Neural cell (in vitro differentiated cells): ENCODE results near the gene LGALSL. TPM values are rescaled to one million over a fixed set of nuclear protein-coding genes. Genes with fewer than 3 reads are reported as not detected.

Source experiments
- H2AFZ ChIP-seq: fragments of 200-600, 300-800 bp; sonication (generic), shearing (Covaris generic); 2 replicates; pipeline ENCODE4 v1.6.0; 2014; ENCODE audit warnings: low read depth, mild to moderate bottlenecking, antibody characterized with exemption, low read length, moderate library complexity
- H3F3A ChIP-seq: fragments of 200-600 bp; shearing (Covaris generic); 2 replicates; pipeline ENCODE4 v1.6.1; 2016; ENCODE audit warnings: mild to moderate bottlenecking, moderate library complexity, mixed read lengths, antibody characterized with exemption, low read length; ENCODE audit not compliant: insufficient read depth, poor library complexity, severe bottlenecking
- H3K27ac ChIP-seq: fragments of 200-600, 300-800 bp; sonication (generic), shearing (Covaris generic); 2 replicates; pipeline ENCODE4 v1.5.1; 2014; ENCODE audit warnings: mild to moderate bottlenecking, low read length, moderate library complexity
- H3K27me3 ChIP-seq: fragments of 300-800, 200-600 bp; sonication (generic), shearing (Covaris generic); 2 replicates; pipeline ENCODE4 v1.6.0; 2014; ENCODE audit warnings: mild to moderate bottlenecking, low read depth, low read length, moderate library complexity; ENCODE audit not compliant: insufficient read depth
- H3K36me3 ChIP-seq: fragments of 300-800, 200-600 bp; sonication (generic), shearing (Covaris generic); 2 replicates; pipeline ENCODE4 v1.5.1; 2014; ENCODE audit warnings: mild to moderate bottlenecking, antibody characterized with exemption, low read length, moderate library complexity; ENCODE audit not compliant: insufficient read depth
- H3K4me2 ChIP-seq: fragments of 300-800, 200-600 bp; sonication (generic), shearing (Covaris generic); 2 replicates; pipeline ENCODE4 v1.6.0; 2014; ENCODE audit warnings: mild to moderate bottlenecking, low read length
- H3K4me3 ChIP-seq: fragments of 300-800, 200-600 bp; sonication (generic), shearing (Covaris generic); 2 replicates; pipeline ENCODE4 v1.5.1; 2014; ENCODE audit warnings: mild to moderate bottlenecking, low read length, moderate library complexity
- H3K79me2 ChIP-seq: fragments of 200-600 bp; shearing (Covaris generic); replicated peaks from 2 replicates; pipeline ENCODE4 v1.6.0; 2014; ENCODE audit warnings: mild to moderate bottlenecking, low read length, moderate library complexity; ENCODE audit not compliant: insufficient read depth
- H3K9ac ChIP-seq: fragments of 300-800, 200-600 bp; sonication (generic), shearing (Covaris generic); 2 replicates; pipeline ENCODE4 v1.6.1; 2016; ENCODE audit warnings: mild to moderate bottlenecking, low read length, mixed read lengths
- H3K9me2 ChIP-seq: fragments of 200-600 bp; shearing (Covaris generic); 2 replicates; pipeline ENCODE4 v1.6.1; 2016; ENCODE audit warnings: mild to moderate bottlenecking, low read length, mixed read lengths; ENCODE audit not compliant: insufficient read depth
- H3K9me3 ChIP-seq: fragments of 200-600, 300-800 bp; sonication (generic), shearing (Covaris generic); 2 replicates; pipeline ENCODE4 v1.6.1; 2016; ENCODE audit warnings: mild to moderate bottlenecking, mixed run types, low read length, moderate library complexity, mixed read lengths
- H4K20me1 ChIP-seq: fragments of 200-600 bp; shearing (Covaris generic); 2 replicates; pipeline ENCODE4 v1.6.1; 2016; ENCODE audit warnings: mild to moderate bottlenecking, mixed run types; ENCODE audit not compliant: insufficient read depth
- EP300 ChIP-seq: fragments of 450-650 bp; conservative IDR thresholded peaks from 2 replicates; pipeline ENCODE4 v1.6.1; 2014; ENCODE audit warnings: antibody characterized with exemption, mild to moderate bottlenecking, moderate library complexity; ENCODE audit not compliant: poor library complexity, severe bottlenecking
- EZH2 ChIP-seq: fragments of 200-600, 300-800 bp; shearing (Covaris generic), sonication (generic); IDR thresholded peaks from 2 replicates; pipeline ENCODE4 v1.6.1; 2014; ENCODE audit warnings: antibody characterized with exemption, low read length, borderline replicate concordance, mild to moderate bottlenecking; ENCODE audit not compliant: insufficient read depth, poor library complexity, severe bottlenecking
- MXI1 ChIP-seq: fragments of 450-650 bp; conservative IDR thresholded peaks from 2 replicates; pipeline ENCODE4 v1.6.1; 2014; ENCODE audit warnings: antibody characterized with exemption, mild to moderate bottlenecking; ENCODE audit not compliant: poor library complexity, severe bottlenecking
- POLR2AphosphoS5 ChIP-seq: IDR thresholded peaks from 2 replicates; pipeline ENCODE4 v1.6.1; 2012
- RAD21 ChIP-seq: fragments of 450-650 bp; conservative IDR thresholded peaks from 2 replicates; pipeline ENCODE4 v1.6.1; 2014; ENCODE audit warnings: antibody characterized with exemption, mild to moderate bottlenecking, moderate library complexity
- REST ChIP-seq: IDR thresholded peaks from 2 replicates; pipeline ENCODE4 v1.6.1; 2012; ENCODE audit warnings: borderline replicate concordance
- SMC3 ChIP-seq: fragments of 450-650 bp; conservative IDR thresholded peaks from 2 replicates; pipeline ENCODE4 v1.6.1; 2014; ENCODE audit warnings: antibody characterized with exemption, mild to moderate bottlenecking, moderate library complexity; ENCODE audit not compliant: poor library complexity
- TAF1 ChIP-seq: IDR thresholded peaks from 2 replicates; pipeline ENCODE4 v1.6.1; 2012; ENCODE audit warnings: low read depth
- polyA minus RNA-seq: library from RNA; depleted of rRNA, polyadenylated mRNA; stranded (reverse); fragments of >200 nt; gene quantifications from 2 replicates; pipeline ENCODE4 v1.2.3, GENCODE V29; 2014
- polyA plus RNA-seq: library from polyadenylated mRNA; depleted of rRNA; stranded (reverse); fragments of >200 nt; gene quantifications from 2 replicates; pipeline ENCODE4 v1.2.3, GENCODE V29; 2014
- TF ChIP-seq, protein P1 (sequence below): fragments of 450-650 bp; IDR thresholded peaks from 2 replicates; pipeline ENCODE4 v1.5.1; 2014; ENCODE audit warnings: antibody characterized with exemption, mild to moderate bottlenecking, moderate library complexity; ENCODE audit not compliant: poor library complexity, severe bottlenecking

Gene LGALSL
- 39.3 and 43.6 TPM in 2 replicates for polyA plus RNA-seq
- polyA minus RNA-seq, result 56.1 and 61.4 TPM in 2 replicates

DNA sequence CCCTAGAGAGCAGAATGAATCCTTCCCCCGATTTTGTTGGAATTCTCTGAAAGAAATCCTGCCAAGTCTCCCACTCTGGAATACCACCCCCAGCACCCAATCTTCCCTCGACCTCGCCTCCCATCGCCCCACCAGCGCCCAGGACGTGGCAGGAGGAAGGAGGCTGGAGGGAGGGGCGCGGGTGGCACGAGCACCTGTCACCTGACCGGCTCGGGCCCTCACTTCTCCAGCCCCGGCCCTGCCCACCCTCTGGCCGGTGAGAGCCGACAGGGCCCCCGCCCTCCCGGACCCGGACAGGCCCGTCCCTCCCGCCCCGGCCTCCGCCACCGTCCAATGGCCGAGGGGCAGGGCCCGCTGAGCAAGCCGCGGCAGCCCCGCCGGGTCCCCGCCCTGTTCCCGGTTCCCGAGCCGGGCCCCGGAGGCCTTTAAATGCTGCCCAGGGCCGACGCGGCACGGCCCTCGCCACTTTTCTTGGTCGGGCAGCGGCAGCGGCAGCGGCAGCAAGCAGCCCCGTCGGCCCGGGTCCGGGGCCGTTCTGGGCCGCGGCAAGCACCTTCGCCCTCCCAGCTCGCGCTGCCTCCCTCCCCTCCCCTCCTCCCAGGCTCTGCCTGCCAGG is at the start of gene LGALSL:
Gene LGALSL, plus strand, starts transcription at position 393 of the 616 bp plus-strand sequence. CDS start 384 bp downstream, outside the sequence.
- TF ChIP-seq EP300, result no peak
- TF ChIP-seq RAD21, result no peak
- no peak for TF ChIP-seq MXI1
- no peak for TF ChIP-seq SMC3
- peak; percentile 55 for TF ChIP-seq TAF1
- no peak for TF ChIP-seq EZH2
- TF ChIP-seq, protein P1, sequence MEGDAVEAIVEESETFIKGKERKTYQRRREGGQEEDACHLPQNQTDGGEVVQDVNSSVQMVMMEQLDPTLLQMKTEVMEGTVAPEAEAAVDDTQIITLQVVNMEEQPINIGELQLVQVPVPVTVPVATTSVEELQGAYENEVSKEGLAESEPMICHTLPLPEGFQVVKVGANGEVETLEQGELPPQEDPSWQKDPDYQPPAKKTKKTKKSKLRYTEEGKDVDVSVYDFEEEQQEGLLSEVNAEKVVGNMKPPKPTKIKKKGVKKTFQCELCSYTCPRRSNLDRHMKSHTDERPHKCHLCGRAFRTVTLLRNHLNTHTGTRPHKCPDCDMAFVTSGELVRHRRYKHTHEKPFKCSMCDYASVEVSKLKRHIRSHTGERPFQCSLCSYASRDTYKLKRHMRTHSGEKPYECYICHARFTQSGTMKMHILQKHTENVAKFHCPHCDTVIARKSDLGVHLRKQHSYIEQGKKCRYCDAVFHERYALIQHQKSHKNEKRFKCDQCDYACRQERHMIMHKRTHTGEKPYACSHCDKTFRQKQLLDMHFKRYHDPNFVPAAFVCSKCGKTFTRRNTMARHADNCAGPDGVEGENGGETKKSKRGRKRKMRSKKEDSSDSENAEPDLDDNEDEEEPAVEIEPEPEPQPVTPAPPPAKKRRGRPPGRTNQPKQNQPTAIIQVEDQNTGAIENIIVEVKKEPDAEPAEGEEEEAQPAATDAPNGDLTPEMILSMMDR, result no peak
- peak; percentile 89 for TF ChIP-seq POLR2AphosphoS5
- TF ChIP-seq REST, result no peak
- peak within 1 kb of the TSS; percentile 91 for H3K4me3 ChIP-seq
- peak within 1 kb of the TSS; percentile 84 for H3K27ac ChIP-seq
- peak within 1 kb of the TSS; percentile 89 for H3K9ac ChIP-seq
- no peaks in the 10 kb centered on the region for H3K36me3 ChIP-seq
- no peaks in the 10 kb centered on the region for H4K20me1 ChIP-seq
- no peaks in the 10 kb centered on the region for H3K27me3 ChIP-seq
- no peaks in the 10 kb centered on the region for H3F3A ChIP-seq
- peaks cover 7% of the 10 kb centered on the region for H3K79me2 ChIP-seq
- no peaks in the 10 kb centered on the region for H3K9me2 ChIP-seq
- peak within 1 kb of the TSS; percentile 74 for H2AFZ ChIP-seq
- no peaks in the 10 kb centered on the region for H3K9me3 ChIP-seq
- peak within 1 kb of the TSS; percentile 48 for H3K4me2 ChIP-seq

DNA sequence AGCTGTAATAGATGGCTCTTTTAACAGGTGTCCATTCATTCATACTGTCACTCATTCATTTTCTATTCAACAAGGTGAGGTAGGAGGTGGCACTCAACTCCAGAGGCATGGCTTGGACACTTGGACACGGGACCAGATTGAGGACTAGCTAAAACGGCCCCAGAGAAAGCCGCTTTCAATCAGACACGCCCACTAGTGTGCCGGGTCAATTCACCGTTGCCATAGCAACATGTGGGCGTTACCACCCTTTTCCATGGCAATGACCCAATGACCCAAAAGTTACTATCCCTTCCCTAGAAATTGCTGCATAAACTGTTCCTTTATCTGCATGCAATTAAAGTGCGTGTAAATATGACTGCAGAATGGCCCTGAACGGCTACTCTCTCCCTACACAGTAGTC is 49.2 kb upstream of the LGALSL start:
- H3K9ac ChIP-seq, result no peak overlapping the region
- H3K4me3 ChIP-seq, result no peak overlapping the region
- H3K4me2 ChIP-seq, result no peak overlapping the region
- no peaks in the 10 kb centered on the region for H3K79me2 ChIP-seq
- no peaks in the 10 kb centered on the region for H3K27me3 ChIP-seq
- H3K36me3 ChIP-seq, result no peaks in the 10 kb centered on the region
- no peak for TF ChIP-seq REST
- TF ChIP-seq EZH2, result no peak
- TF ChIP-seq, protein P1, result no peak
- TF ChIP-seq SMC3, result no peak
- TF ChIP-seq MXI1, result no peak
- no peak for TF ChIP-seq EP300
- TF ChIP-seq RAD21, result no peak
- no peak for TF ChIP-seq POLR2AphosphoS5
- no peak for TF ChIP-seq TAF1
- H3F3A ChIP-seq, result no peaks in the 10 kb centered on the region
- H4K20me1 ChIP-seq, result no peaks in the 10 kb centered on the region
- no peaks in the 10 kb centered on the region for H3K9me2 ChIP-seq
- H3K9me3 ChIP-seq, result no peaks in the 10 kb centered on the region
- no peak overlapping the region for H2AFZ ChIP-seq
- H3K27ac ChIP-seq, result no peak overlapping the region
